Midbrain (tissue), 1 donor: ENCODE results near the gene DNAH1.

Experiments
- DNase-seq: peaks from one replicate; lab custom pipeline; 2025; lab: John Stamatoyannopoulos, UW

DNAH1 gene

GRCh38 chr3:52433996-52434479 lies 117.9 kb downstream of the DNAH1 start:
- DNase-seq = no peak

GRCh38 chr3:52434491-52435115 lies 118.5 kb downstream of the DNAH1 start:
- DNase-seq = no peak

GRCh38 chr3:52435246-52436101 lies 119.4 kb downstream of the DNAH1 start:
- no peak for DNase-seq

GRCh38 chr3:52436500-52437149 lies 120.5 kb downstream of the DNAH1 start:
- DNase-seq = no peak

GRCh38 chr3:52437326-52438103 lies 121.4 kb downstream of the DNAH1 start:
- no peak for DNase-seq

GRCh38 chr3:52438104-52438376 lies 121.9 kb downstream of the DNAH1 start:
- no peak for DNase-seq

GRCh38 chr3:52438579-52439425 lies 122.7 kb downstream of the DNAH1 start:
- DNase-seq = no peak

- no peak for DNase-seq
Observed at GRCh38 chr3:52439426-52440248, 123.5 kb downstream of the DNAH1 start.

- no peak for DNase-seq
Observed at GRCh38 chr3:52440249-52440551, 124.1 kb downstream of the DNAH1 start.

GRCh38 chr3:52440671-52441070 lies 124.6 kb downstream of the DNAH1 start:
- DNase-seq = no peak

GRCh38 chr3:52441091-52441771 lies 125.1 kb downstream of the DNAH1 start:
- no peak for DNase-seq

- DNase-seq = no peak
Observed at GRCh38 chr3:52441772-52442332, 125.7 kb downstream of the DNAH1 start.

GRCh38 chr3:52442409-52443267 lies 126.5 kb downstream of the DNAH1 start:
- DNase-seq = no peak

GRCh38 chr3:52443268-52443610 lies 127.1 kb downstream of the DNAH1 start:
- no peak for DNase-seq

- DNase-seq = no peak
Observed at GRCh38 chr3:52443791-52444687, 127.9 kb downstream of the DNAH1 start.

GRCh38 chr3:52444860-52445793 lies 129.0 kb downstream of the DNAH1 start, which contains the start of gene SEMA3G:
Gene SEMA3G, minus strand, starts transcription at chr3:52445103. Its CDS starts 76 bp downstream, at chr3:52445027.
- no peak for DNase-seq

GRCh38 chr3:52446042-52446441 lies 129.9 kb downstream of the DNAH1 start:
- no peak for DNase-seq
